C4-2B (cell line): ENCODE results near the gene GRIN1.

ENCODE experiments used
- ZFX ChIP-seq: fragments of 450-650 bp; IDR thresholded peaks from 2 replicates; pipeline ENCODE4 v1.6.1; 2017
- TF ChIP-seq, protein P1 (sequence below): fragments of 450-650 bp; conservative IDR thresholded peaks from 2 replicates; pipeline ENCODE4 v1.5.1; 2017; ENCODE audit warnings: mild to moderate bottlenecking

DNA sequence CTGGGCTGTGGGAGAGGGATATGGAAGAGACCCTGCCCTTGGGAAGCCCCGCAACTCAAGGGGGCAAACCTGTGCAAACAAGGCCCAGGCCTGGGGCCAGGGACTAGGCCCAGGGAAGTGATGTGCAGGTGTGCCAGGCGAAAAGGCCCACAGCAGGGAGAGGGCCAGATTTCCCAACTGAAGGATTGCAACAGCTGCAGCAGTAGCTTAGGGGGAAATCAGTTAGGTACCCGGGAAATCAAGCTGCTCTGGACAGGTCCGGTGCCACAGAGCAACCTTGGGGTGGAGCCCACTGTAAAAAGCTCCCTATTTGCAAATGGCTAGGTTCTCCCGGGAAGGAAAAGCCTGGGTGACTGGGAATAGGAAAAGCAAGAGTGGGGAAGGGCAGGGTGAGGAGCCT is 10.4 kb downstream of the GRIN1 start:
- TF ChIP-seq, protein P1, sequence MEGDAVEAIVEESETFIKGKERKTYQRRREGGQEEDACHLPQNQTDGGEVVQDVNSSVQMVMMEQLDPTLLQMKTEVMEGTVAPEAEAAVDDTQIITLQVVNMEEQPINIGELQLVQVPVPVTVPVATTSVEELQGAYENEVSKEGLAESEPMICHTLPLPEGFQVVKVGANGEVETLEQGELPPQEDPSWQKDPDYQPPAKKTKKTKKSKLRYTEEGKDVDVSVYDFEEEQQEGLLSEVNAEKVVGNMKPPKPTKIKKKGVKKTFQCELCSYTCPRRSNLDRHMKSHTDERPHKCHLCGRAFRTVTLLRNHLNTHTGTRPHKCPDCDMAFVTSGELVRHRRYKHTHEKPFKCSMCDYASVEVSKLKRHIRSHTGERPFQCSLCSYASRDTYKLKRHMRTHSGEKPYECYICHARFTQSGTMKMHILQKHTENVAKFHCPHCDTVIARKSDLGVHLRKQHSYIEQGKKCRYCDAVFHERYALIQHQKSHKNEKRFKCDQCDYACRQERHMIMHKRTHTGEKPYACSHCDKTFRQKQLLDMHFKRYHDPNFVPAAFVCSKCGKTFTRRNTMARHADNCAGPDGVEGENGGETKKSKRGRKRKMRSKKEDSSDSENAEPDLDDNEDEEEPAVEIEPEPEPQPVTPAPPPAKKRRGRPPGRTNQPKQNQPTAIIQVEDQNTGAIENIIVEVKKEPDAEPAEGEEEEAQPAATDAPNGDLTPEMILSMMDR = no peak
- TF ChIP-seq ZFX = no peak
